ENCODE measurements around the gene ADH1B. TPM values are rescaled to one million over a fixed set of nuclear protein-coding genes. Genes with fewer than 3 reads are reported as not detected.

The ADH1B gene
- total RNA-seq, 1 experiment from 2014 or later: 1.8 TPM

GRCh38 chr4:99273704-99274103 is 47.5 kb downstream of the ADH1B start:
- Histone ChIP-seq H3K9me2 (ENCODE audit: insufficient read depth) (no peaks in the 10 kb centered on the region), H4K20me1 (ENCODE audit: insufficient read depth) (no peaks in the 10 kb centered on the region), H3K9ac (ENCODE audit: low read length) (no peak overlapping the region), H3K36me3 (ENCODE audit: control insufficient read depth in 1 of 2, insufficient read depth in 2 of 2, low read length in 2 of 2) (no peaks in the 10 kb centered on the region), H3K9me3 (ENCODE audit: control insufficient read depth in 1 of 2, insufficient read depth in 1 of 2, low read depth in 1 of 2, low read length in 2 of 2) (no peaks in the 10 kb centered on the region), H3K79me2 (ENCODE audit: insufficient read depth, low read length) (no peaks in the 10 kb centered on the region), H3K27ac (ENCODE audit: low read depth, low read length) (no peak overlapping the region), H3K4me1 (ENCODE audit: control insufficient read depth in 1 of 2, insufficient read depth in 2 of 2, low read length in 2 of 2) (no peaks in the 10 kb centered on the region), H3K27me3 (ENCODE audit: insufficient read depth, low read length) (no peaks in the 10 kb centered on the region), H3K4me3 (replicated peaks in 1 of 2; ENCODE audit: low read depth in 1 of 2, low read length in 2 of 2) (no peak overlapping the region), H2AFZ (ENCODE audit: low read depth, low read length, poor library complexity, severe bottlenecking) (no peak overlapping the region), H3K4me2 (ENCODE audit: low read length) (no peak overlapping the region)
- ChIA-PET CTCF (no interaction called here), RAD21 (ENCODE audit: low non-redundant PET in 1 of 2, low total read pairs in 2 of 2, uncharacterized antibody in 2 of 2, unreplicated experiment in 2 of 2) (no interaction called here), POLR2A (no interaction called here)
- ATAC-seq: no peak
- DNase-seq (ENCODE audit: low read depth, low spot score): no peak
- no peak for TF ChIP-seq ZNF274 (IDR thresholded peaks at IDR 0.05; ENCODE audit: low read depth, low read length)
- TF ChIP-seq FOSL1 (IDR thresholded peaks at IDR 0.05; ENCODE audit: low read depth): no peak
- no peak for TF ChIP-seq REST (IDR thresholded peaks at IDR 0.05; ENCODE audit: low read depth)
- no peak for TF ChIP-seq ZFX (IDR thresholded peaks at IDR 0.05)
- no peak for TF ChIP-seq EZH2 (IDR thresholded peaks at IDR 0.05)
- TF ChIP-seq JUND (IDR thresholded peaks at IDR 0.05): no peak
- TF ChIP-seq POLR2A (IDR thresholded peaks at IDR 0.05; ENCODE audit: borderline replicate concordance, extremely low read depth, insufficient read depth, insufficient read length): no peak
- no peak for TF ChIP-seq POLR2AphosphoS5 (IDR thresholded peaks at IDR 0.05; ENCODE audit: low read depth, low read length)
- TF ChIP-seq, protein P1, sequence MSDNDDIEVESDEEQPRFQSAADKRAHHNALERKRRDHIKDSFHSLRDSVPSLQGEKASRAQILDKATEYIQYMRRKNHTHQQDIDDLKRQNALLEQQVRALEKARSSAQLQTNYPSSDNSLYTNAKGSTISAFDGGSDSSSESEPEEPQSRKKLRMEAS (IDR thresholded peaks at IDR 0.05): no peak
- no peak for TF ChIP-seq EZH2phosphoT487 (IDR thresholded peaks at IDR 0.05; ENCODE audit: borderline replicate concordance)
- TF ChIP-seq CEBPB (IDR thresholded peaks at IDR 0.05; ENCODE audit: low read depth): no peak
- BruUV-seq (replicated peaks): no TSS peak
- intact Hi-C loops (cut with micrococcal nuclease): no loop called here

Measured in HCT116 (cell line).